HUES48 (cell line): Measurements from ENCODE around the gene HORMAD2.
A peak's percentile ranks its signal among the peaks of the same experiment; 100 is the strongest.

Experiments
- H3K27ac ChIP-seq: one replicate; pipeline ENCODE4 v1.7.0; 2013; ENCODE audit warnings: low read depth, low read length, inconsistent platforms
- H3K27me3 ChIP-seq: 2 replicates; pipeline ENCODE4 v1.6.1; 2013; ENCODE audit warnings: mild to moderate bottlenecking, low read length; ENCODE audit not compliant: control insufficient read depth, insufficient read depth
- H3K36me3 ChIP-seq: 2 replicates; pipeline ENCODE4 v1.6.1; 2013; ENCODE audit warnings: low read length; ENCODE audit not compliant: control insufficient read depth, insufficient read depth
- H3K4me1 ChIP-seq: 2 replicates; pipeline ENCODE4 v1.6.1; 2013; ENCODE audit warnings: mild to moderate bottlenecking, low read length; ENCODE audit not compliant: control insufficient read depth, insufficient read depth
- H3K4me3 ChIP-seq: 2 replicates; pipeline ENCODE4 v1.5.1; 2013; ENCODE audit warnings: mild to moderate bottlenecking, low read depth, low read length
- H3K9ac ChIP-seq: 2 replicates; pipeline ENCODE4 v1.6.1; 2013; ENCODE audit warnings: mild to moderate bottlenecking, low read depth, low read length, moderate library complexity
- H3K9me3 ChIP-seq: 2 replicates; pipeline ENCODE4 v1.6.1; 2013; ENCODE audit warnings: low read length; ENCODE audit not compliant: control insufficient read depth, insufficient read depth

The HORMAD2 gene

DNA sequence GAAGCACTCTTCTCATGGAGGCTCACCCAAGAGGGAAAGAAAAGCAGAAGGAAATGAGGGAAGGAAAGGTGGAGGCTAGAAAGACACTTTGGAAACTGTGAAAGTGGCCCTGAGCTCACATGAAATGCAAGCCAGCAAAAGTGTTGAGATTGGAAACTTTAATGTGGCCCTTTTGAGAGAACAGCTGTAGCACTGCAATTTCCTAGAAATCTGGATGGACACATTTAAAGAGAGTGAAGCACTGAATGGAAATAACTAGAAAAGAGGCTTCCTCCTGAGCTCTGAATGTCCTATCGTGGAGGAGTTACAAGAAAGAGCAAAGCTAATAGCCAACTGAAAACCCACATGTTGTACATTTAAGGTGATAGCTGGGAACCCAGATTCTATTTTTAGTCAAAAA lies 110.3 kb downstream of the HORMAD2 start:
- H3K9ac ChIP-seq: no peak overlapping the region
- H3K4me3 ChIP-seq: no peak overlapping the region
- no peaks in the 10 kb centered on the region for H3K36me3 ChIP-seq
- H3K27me3 ChIP-seq: no peaks in the 10 kb centered on the region
- peaks cover 25% of the 10 kb centered on the region for H3K4me1 ChIP-seq
- H3K27ac ChIP-seq: no peak overlapping the region
- H3K9me3 ChIP-seq: no peaks in the 10 kb centered on the region

DNA sequence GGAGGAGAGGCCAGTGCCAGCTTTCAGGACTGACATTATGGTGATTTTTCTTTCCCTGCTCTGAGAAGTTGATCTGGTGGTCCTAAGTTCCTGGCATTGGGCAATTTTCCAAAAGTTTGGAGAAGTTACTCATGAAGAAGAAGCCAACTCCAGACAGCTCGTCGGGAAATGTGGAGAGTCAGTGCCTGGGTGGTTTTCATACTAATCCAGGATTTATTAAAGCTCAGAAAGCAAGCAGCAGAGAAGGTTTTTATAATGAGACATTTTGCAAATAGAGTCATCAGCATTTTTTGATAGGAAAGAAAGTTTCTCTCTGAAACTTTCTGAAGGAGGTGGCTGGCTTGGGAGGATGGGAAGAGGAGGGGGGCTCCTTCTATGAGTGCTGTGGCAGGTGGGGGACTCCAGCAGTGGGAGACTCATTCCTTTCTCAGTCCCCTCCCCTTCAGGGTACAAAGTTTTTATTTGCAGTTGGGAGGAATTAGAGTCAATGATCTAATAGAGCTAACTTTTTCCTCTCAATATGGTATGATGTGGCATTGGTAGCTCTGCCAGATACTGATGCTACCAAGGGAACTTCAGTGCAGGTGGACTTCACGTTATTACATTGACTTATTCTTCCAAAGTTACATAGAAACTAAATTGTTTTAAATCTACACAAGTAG lies 110.9 kb downstream of the HORMAD2 start:
- Histone ChIP-seq H3K27ac (no peak overlapping the region), H3K9ac (no peak overlapping the region), H3K9me3 (no peaks in the 10 kb centered on the region), H3K4me1 (peaks cover 25% of the 10 kb centered on the region), H3K27me3 (no peaks in the 10 kb centered on the region), H3K4me3 (no peak overlapping the region), H3K36me3 (no peaks in the 10 kb centered on the region)

DNA sequence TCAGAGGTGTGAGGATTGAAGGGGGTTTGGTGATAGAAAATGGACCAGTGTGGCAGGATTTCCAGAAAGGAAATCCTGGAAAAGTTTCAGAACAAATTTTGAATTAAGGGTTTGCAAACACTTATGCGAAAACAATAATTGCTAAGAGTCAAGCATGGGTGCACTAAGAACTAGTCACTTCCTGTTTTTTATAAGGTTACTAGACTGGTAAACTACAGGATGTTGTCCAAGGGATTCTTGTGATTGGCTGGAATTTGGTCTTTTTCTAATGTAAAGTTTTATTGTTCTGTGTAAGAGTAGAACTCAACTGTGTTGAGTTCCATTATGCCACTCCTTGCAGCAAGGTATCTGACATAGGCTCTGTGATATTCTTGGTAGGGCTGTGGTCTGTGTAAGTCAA lies 112.2 kb downstream of the HORMAD2 start:
- Histone ChIP-seq H3K27ac (no peak overlapping the region), H3K27me3 (no peaks in the 10 kb centered on the region), H3K36me3 (no peaks in the 10 kb centered on the region), H3K4me1 (peaks cover 33% of the 10 kb centered on the region), H3K9ac (no peak overlapping the region), H3K9me3 (no peaks in the 10 kb centered on the region), H3K4me3 (no peak overlapping the region)

DNA sequence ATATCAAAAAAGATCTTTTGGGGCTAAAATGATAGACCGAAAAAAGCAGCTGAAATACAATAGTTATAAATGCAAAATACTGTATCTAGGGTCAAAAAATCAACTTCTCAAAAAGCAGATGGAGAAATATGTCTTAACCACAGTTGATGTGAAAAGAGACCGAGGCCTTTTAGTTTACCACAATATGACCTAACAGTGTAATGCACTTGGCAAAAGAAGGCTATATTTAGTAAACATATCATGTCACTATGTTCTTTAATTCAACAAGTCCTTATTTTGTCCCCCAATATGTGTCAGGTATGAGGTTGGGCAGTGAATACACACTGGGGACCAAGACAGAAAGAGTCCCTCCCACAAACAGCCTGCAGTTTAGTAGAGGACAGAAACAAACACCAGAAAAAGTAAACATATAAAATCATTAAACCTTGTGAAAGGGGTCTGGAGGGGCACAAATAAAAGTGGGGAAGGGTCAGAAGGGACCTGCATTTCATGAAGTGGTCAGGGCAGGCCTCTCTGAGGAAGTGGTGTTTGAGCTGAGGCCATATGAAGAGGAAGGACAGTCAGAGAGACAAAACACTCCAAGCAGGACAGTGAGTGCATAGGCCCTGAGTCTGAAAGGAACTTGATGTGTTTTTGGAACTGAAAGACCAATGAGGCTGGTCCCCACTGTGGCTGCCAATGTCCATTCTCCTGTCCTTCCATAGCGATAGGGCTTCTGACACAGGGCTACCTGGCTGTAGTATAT lies 112.9 kb downstream of the HORMAD2 start:
- H3K27me3 ChIP-seq: no peaks in the 10 kb centered on the region
- H3K27ac ChIP-seq: no peak overlapping the region
- H3K9me3 ChIP-seq: no peaks in the 10 kb centered on the region
- no peaks in the 10 kb centered on the region for H3K36me3 ChIP-seq
- H3K4me1 ChIP-seq: peaks cover 30% of the 10 kb centered on the region
- H3K9ac ChIP-seq: no peak overlapping the region
- no peak overlapping the region for H3K4me3 ChIP-seq

DNA sequence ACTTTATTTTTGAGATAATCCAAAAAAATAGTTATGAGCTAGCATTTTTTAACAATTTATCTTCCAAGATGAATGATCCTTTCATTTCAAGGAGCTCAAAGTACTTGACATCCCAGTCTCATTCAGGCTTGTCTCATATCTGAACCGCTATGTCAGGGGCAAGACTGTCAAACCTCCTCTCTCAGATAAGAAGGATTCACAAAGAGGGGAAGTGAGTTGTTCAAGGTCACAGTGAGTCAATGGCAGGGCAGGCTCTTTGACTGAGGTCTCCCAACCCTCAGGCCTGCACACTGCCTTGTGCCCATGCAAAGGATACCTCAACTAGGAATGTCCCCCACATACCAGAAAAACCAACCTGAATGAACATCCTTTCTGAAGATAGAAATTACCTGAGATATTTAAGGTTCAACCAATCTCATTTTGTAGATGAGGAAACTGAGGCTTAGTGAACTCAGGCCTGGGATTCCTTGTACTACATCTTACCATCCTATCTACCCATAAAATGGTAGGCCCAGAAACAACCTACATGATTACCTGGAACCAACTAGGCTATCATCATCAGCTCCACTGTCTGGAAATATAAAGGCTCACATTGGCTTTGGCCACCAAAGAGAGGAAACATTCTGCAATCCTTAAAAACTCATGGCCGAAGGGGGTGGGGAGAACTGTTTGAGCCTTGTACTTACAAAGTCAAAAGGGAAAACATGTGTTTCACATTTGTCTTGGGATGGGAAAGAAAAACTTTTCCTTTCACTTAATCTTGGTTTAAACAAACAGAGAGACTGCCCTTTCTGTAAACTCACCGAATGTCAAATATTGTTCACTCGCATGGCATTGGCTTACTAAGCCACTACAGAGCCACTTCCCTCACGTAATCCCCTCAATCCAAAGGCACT lies 115.2 kb downstream of the HORMAD2 start:
- no peaks in the 10 kb centered on the region for H3K9me3 ChIP-seq
- no peak overlapping the region for H3K4me3 ChIP-seq
- H3K9ac ChIP-seq: peak overlapping the region; percentile 43; the same call in 1 of the 2 replicates
- H3K27ac ChIP-seq: peak overlapping the region; percentile 90
- H3K36me3 ChIP-seq: no peaks in the 10 kb centered on the region
- no peaks in the 10 kb centered on the region for H3K27me3 ChIP-seq
- H3K4me1 ChIP-seq: peaks cover 29% of the 10 kb centered on the region

DNA sequence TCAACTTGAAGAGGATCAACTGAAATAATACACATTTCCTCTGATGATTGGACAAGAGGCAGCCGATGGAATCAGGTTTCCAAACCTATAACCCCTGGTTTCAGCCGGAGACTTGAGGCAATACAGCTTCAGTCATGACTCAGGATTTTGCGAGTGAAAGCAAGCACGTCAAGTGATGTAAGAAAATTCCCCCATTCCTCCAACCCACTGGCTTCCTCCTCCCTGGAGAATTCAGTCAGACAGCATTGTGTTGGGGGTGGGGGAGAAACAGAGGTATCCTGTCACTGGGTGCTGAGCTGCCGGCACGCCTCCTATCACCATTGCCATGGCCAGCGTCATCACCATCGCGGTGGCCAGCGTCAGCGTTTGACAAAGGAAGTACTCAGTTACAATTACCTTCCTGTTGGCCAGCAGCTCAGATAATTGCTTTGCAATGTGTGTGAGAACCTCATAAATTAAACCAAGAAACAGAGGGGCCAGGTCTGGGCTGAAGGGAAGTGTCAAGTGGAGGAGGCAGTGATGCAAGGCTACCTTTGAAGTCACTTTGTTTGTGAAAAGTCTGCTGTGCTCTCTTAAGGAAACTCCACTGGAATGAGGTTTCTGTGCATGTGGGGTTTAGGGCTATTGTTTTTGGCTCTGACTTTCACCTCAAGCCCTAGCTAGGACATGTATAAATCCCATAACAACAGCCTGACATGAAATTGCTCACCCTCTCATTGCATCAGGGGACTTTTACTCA lies 116.0 kb downstream of the HORMAD2 start:
- peak overlapping the region; percentile 24; the same call in 1 of the 2 replicates for H3K4me3 ChIP-seq
- H3K4me1 ChIP-seq: peaks cover 23% of the 10 kb centered on the region
- H3K27me3 ChIP-seq: no peaks in the 10 kb centered on the region
- peak overlapping the region; percentile 90 for H3K27ac ChIP-seq
- peak overlapping the region; percentile 67 for H3K9ac ChIP-seq
- H3K36me3 ChIP-seq: no peaks in the 10 kb centered on the region
- no peaks in the 10 kb centered on the region for H3K9me3 ChIP-seq

DNA sequence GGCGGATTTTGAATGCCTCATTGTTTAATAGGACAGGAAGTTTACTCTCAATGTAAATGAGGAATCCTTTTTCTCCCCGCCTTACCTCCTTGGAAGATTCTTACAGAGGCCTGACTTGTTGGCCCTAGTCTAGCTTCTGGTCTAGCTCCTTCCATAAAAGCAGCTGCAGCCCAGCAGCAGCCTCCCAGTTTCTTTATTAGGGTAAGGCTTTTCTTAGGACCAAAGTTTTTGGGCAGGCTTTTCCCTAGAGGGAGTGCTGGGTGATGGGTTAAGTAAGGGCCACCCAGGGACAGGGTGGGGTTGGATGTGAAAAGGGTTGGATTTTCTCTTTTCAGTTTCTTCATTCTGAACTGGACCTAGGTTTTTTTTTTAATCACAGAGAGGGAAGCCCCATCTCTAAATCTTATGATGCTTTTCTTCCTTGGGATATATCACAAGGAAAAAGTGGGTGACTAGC lies 116.6 kb downstream of the HORMAD2 start:
- Histone ChIP-seq H3K27ac (peak overlapping the region; percentile 90), H3K9me3 (no peaks in the 10 kb centered on the region), H3K27me3 (no peaks in the 10 kb centered on the region), H3K36me3 (no peaks in the 10 kb centered on the region), H3K4me1 (peaks cover 22% of the 10 kb centered on the region), H3K4me3 (no peak overlapping the region), H3K9ac (peak overlapping the region; percentile 67; the same call in 1 of the 2 replicates)

DNA sequence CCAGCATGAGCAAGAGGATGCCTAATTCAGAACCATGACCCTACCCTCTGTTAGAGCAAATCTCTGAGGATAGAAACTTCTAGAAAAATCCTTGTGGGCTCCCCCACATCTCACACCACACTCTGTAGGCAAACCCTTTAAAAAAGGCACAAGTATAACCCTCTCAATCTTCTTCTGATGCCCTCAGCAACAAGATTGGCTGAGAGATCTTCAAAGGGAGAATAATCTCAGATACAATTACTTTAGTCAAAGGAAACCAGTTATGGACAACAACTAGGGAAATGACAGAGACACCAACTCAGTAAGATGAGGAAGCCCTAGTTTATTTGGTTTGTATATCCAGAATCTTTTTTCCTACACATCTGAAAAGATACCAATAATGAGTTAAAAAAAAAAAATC lies 117.1 kb downstream of the HORMAD2 start:
- H3K4me1 ChIP-seq: peaks cover 23% of the 10 kb centered on the region
- no peaks in the 10 kb centered on the region for H3K27me3 ChIP-seq
- peak overlapping the region; percentile 90 for H3K27ac ChIP-seq
- H3K9me3 ChIP-seq: no peaks in the 10 kb centered on the region
- peak overlapping the region; percentile 36; the same call in 1 of the 2 replicates for H3K9ac ChIP-seq
- no peak overlapping the region for H3K4me3 ChIP-seq
- no peaks in the 10 kb centered on the region for H3K36me3 ChIP-seq

DNA sequence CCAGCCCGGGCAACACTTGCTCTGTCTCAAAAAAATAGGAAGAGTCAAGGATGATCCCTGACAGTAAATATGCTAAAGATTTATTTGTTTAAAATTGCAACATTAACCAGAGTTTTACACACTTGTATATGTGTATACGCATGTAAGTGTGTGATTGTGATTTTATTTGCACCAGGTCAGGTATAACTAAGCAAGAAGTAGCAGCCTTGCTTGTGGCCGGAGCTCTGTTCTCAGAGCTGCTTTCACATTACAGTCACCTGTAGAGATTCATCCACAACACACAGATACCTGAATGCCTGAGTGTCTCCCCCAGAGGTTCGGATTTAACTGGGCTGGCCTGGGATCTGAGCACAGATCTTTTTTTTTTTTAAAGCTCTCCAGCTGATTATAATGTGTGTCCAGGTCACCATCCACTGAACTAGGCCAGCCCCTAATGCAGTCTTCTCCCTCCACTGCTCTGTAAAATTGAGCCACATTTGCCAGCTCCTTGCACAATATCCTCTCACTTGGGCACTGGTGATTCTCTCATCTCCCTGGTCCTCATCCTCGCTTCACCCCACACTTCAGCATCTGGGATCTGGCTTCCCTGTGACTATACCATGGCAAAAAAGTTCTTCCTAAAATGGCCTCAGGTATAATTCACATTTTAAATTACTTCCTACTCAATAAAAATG lies 118.0 kb downstream of the HORMAD2 start:
- no peak overlapping the region for H3K27ac ChIP-seq

DNA sequence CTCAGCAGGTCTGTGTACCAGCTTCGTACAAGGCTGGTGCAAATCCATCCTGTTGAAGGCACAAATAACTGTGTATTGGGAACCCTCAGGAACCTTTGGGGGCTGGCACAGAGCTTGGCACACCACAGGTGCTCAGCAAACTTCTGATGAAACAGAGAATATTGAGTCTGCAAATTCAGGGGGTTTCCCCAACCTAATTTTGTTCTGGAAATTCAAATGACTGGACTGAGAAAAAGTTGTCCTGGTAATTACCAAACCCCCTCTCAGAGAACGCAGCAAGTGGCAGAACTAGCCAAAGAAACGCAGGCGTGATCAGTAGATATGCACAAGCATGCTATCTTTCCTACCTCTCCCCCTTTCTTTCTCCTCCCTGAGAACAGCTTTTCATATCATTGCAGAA lies 118.7 kb downstream of the HORMAD2 start:
- Histone ChIP-seq H3K36me3 (no peaks in the 10 kb centered on the region), H3K4me3 (no peak overlapping the region), H3K27ac (no peak overlapping the region), H3K9ac (no peak overlapping the region), H3K27me3 (no peaks in the 10 kb centered on the region), H3K9me3 (no peaks in the 10 kb centered on the region), H3K4me1 (peaks cover 29% of the 10 kb centered on the region)

More for the DNA sequence above, 118.0 kb downstream of the HORMAD2 start:
- peaks cover 29% of the 10 kb centered on the region for H3K4me1 ChIP-seq
- no peaks in the 10 kb centered on the region for H3K9me3 ChIP-seq
- H3K4me3 ChIP-seq: no peak overlapping the region
- no peaks in the 10 kb centered on the region for H3K36me3 ChIP-seq
- H3K9ac ChIP-seq: no peak overlapping the region
- no peaks in the 10 kb centered on the region for H3K27me3 ChIP-seq
